GM18870 (cell line): ENCODE measurements around the gene PHLPP2.

Experiments
- ATAC-seq: cut with Tn5 transposase; IDR thresholded peaks from one replicate; pipeline ENCODE4 v1.9.1; 2021; ENCODE audit warnings: moderate library complexity; ENCODE audit not compliant: unreplicated experiment

PHLPP2 gene

GRCh38 chr16:71672803-71673581, 51.5 kb downstream of the PHLPP2 start:
- ATAC-seq, result no peak

- ATAC-seq, result no peak
Observed at GRCh38 chr16:71672125-71672524, 52.4 kb downstream of the PHLPP2 start.

DNA sequence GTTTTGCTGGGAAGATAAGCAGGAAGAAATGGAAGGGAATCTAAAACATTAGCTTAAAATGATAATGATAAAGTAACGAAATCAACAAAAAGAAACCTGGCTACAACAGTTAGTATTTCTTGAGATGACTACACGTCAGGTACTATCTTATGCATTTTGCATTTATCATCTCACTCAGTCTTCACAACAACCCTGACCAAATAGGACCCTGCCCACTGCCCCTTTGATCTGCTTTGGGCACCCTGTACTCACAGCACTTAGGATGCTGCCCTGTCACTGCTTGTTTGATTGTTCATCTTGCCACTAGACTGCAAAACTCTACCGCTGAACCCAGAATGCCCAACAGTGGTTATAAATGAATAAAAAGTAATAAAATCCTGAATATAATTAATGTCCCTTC, 53.3 kb downstream of the PHLPP2 start:
- no peak for ATAC-seq

GRCh38 chr16:71670537-71670936, 54.0 kb downstream of the PHLPP2 start:
- no peak for ATAC-seq

GRCh38 chr16:71669926-71670536, 54.5 kb downstream of the PHLPP2 start:
- ATAC-seq, result no peak

DNA sequence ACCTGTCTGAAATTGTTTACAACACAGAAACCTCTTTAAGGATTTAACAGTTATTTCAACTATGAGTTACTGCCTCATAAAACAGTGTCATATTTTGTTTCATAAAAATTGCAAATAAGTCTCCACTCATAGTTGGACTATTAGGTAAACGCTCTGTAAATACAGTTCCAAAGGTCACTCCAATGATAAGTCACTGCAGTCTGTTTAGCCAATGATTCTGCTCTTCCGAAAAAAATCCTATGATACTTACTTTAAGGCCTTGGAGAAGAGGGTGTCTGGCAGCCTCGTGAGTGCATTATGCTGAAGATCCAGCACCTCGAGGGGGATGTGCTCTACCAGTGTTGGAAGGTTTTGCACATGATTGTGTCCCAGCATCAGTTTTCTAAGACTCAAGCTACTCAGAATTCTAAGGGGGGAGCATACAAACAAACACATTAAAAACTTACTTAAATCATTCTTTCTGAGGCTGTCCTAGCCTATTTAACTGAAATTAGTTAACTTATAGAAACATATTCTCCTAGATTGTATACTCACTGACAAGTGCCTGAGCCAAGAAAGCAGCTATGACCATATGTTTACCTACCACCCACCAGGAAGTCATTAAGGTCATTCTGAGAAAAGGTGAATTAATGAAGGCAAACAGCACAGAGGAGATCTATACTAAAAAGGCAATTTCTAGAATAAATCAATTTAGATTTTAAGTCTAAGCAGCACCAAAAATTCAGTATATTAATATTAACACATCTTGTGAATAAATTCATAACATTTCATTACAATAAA, 57.4 kb downstream of the PHLPP2 start:
- ATAC-seq, result no peak

DNA sequence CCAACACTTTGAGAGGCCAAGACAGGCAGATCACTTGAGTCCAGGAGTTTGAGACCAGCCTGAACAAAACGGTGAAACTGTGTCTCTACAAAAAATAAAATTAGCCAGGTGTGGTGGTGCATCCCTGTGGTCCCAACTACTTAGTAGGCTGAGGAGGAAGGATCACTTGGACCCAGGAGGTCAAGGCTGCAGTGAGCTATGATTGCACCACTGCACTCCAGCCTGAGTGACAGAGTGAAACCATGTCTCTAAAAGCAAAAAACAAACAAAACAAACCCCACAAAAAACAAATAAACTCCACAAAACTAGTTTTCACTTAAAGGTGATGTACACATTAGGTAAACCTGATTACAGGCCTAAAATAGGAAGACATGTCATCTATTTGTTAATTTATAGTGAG, 58.2 kb downstream of the PHLPP2 start:
- no peak for ATAC-seq

DNA sequence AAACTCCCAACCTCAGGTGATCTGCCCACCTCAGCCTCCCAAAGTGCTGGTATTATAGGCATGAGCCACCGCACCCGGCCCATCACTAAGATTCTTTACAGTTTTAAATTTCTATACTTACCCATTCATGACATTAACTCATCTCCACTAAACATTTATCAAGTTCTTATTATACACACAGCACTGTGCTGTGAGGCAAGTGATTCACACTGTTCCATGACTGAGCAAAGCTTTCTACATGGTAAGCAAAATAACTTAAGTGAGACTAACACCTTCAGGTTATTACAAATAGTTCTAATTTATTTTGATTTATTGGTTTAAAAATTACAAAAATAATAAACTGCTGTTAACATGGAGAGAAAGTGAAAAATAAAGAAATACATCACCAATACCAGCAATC, 65.0 kb downstream of the PHLPP2 start:
- ATAC-seq, result no peak

GRCh38 chr16:71658771-71659170, 65.7 kb downstream of the PHLPP2 start:
- ATAC-seq, result no peak

DNA sequence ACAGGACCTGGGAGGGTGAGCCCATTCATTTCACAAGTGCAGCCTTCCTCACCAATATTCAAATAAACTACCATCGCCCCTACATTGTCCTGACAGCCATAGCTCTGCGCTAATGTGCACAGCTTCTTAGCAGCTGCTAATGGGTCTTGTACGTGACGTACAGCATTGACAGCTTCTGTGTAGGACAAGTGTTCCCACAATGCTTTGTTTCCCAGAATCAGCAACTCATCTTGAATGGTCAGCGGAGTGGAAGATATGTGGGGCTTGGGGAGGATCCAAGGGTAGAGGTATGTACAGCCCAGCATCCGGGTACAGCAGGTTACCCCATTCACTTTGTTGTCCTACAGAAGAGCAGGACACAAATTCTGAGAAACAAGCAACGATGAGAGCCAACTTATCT, 74.8 kb downstream of the PHLPP2 start:
- ATAC-seq, result no peak

- ATAC-seq, result no peak
Observed at GRCh38 chr16:71648921-71649320, 75.6 kb downstream of the PHLPP2 start.

DNA sequence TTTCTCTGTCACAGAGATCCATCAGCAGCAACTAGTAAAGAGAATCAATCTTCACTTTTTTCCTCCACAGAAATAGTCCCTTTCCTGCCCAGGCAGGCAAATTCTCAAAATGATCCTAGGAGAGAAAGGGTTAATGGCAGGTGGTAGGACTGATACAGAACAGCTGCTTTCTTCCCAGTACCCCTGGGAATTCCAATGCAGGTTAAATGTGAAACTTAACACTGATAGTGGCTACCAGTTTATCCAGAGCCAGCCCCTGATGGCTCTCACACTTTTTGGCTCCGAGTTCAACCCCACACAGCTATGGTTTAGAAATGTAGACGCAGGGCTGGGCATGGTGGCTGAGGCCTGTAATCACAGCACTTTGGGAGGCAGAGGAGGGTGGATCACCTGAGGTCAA, 76.3 kb downstream of the PHLPP2 start:
- no peak for ATAC-seq

- no peak for ATAC-seq
Observed at GRCh38 chr16:71647391-71647790, 77.1 kb downstream of the PHLPP2 start.

- no peak for ATAC-seq
Observed at GRCh38 chr16:71645450-71645849, 79.1 kb downstream of the PHLPP2 start.

- no peak for ATAC-seq
Observed at GRCh38 chr16:71637398-71637797, 87.1 kb downstream of the PHLPP2 start.

- no peak for ATAC-seq
Observed at GRCh38 chr16:71635632-71636031, 88.9 kb downstream of the PHLPP2 start.

GRCh38 chr16:71631776-71632175, 92.7 kb downstream of the PHLPP2 start:
- ATAC-seq, result no peak

- ATAC-seq, result no peak
Observed at GRCh38 chr16:71630808-71631207, 93.7 kb downstream of the PHLPP2 start.

GRCh38 chr16:71629278-71630016, 95.1 kb downstream of the PHLPP2 start:
- ATAC-seq, result no peak

- no peak for ATAC-seq
Observed at GRCh38 chr16:71628810-71629209, 95.7 kb downstream of the PHLPP2 start.

GRCh38 chr16:71627731-71628181, 96.7 kb downstream of the PHLPP2 start:
- ATAC-seq, result no peak
